Keratinocyte (primary cell): ENCODE data around the gene GRAMD1A. TPM values are rescaled to one million over a fixed set of nuclear protein-coding genes. Genes with fewer than 3 reads are reported as not detected.

Experiments used
- DNase-seq: peaks from one replicate; pipeline ENCODE4 v3.0.0-alpha.2; 2011; ENCODE audit warnings: low read depth, missing footprints, low spot score
- FAIRE-seq: peaks from 2 replicates; lab custom pipeline; 2011; peaks lifted over from hg19 to GRCh38; lab: Jason Lieb, UNC
- H2AFZ ChIP-seq: 2 replicates; pipeline ENCODE4 v1.6.0; 2012; ENCODE audit warnings: low read length, control low read depth, inconsistent platforms; ENCODE audit not compliant: control insufficient read depth
- H3K27ac ChIP-seq: 2 replicates; pipeline ENCODE4 v1.5.1; 2011; ENCODE audit warnings: low read length; ENCODE audit not compliant: control insufficient read depth, insufficient read depth
- H3K27me3 ChIP-seq: 3 replicates; pipeline ENCODE4 v1.6.0; 2011; ENCODE audit warnings: low read length; ENCODE audit not compliant: control insufficient read depth, insufficient read depth; ENCODE audit errors: extremely low read depth
- H3K36me3 ChIP-seq, 2 experiments: 2 replicates in 1 of 2; 3 replicates in 1 of 2; pipeline ENCODE4 v1.5.1; 2011; ENCODE audit warnings: low read length in 2 of 2, mild to moderate bottlenecking in 1 of 2; ENCODE audit not compliant: control insufficient read depth in 2 of 2, insufficient read depth in 2 of 2; ENCODE audit errors: extremely low read depth in 1 of 2
- H3K4me1 ChIP-seq: 3 replicates; pipeline ENCODE4 v1.5.1; 2011; ENCODE audit warnings: low read length; ENCODE audit not compliant: control insufficient read depth, insufficient read depth; ENCODE audit errors: extremely low read depth
- H3K4me2 ChIP-seq: 3 replicates; pipeline ENCODE4 v1.6.0; 2011; ENCODE audit warnings: low read depth, low read length; ENCODE audit not compliant: control insufficient read depth, insufficient read depth; ENCODE audit errors: extremely low read depth
- H3K4me3 ChIP-seq, 3 experiments: fragments of 200-600 bp in 1 of 3; sonication (generic) in 1 of 3; 2 replicates in 2 of 3; 3 replicates in 1 of 3; pipeline ENCODE4 v1.5.1; 2011 to 2016; ENCODE audit warnings: low read length in 3 of 3, mild to moderate bottlenecking in 3 of 3, control low read depth in 2 of 3, inconsistent platforms in 1 of 3, low read depth in 1 of 3, mixed read lengths in 1 of 3, mixed run types in 1 of 3, moderate library complexity in 1 of 3; ENCODE audit not compliant: control insufficient read depth in 2 of 3, insufficient read depth in 2 of 3; ENCODE audit errors: extremely low read depth in 1 of 3
- H3K79me2 ChIP-seq: 2 replicates; pipeline ENCODE4 v1.6.0; 2012; ENCODE audit warnings: low read length; ENCODE audit not compliant: control insufficient read depth, insufficient read depth
- H3K9ac ChIP-seq: 3 replicates; pipeline ENCODE4 v1.6.0; 2011; ENCODE audit warnings: low read length; ENCODE audit not compliant: control insufficient read depth, insufficient read depth; ENCODE audit errors: extremely low read depth
- H3K9me1 ChIP-seq: 3 replicates; pipeline ENCODE4 v1.6.0; 2011; ENCODE audit warnings: low read length; ENCODE audit not compliant: control insufficient read depth, insufficient read depth; ENCODE audit errors: extremely low read depth
- H3K9me3 ChIP-seq: 2 replicates; pipeline ENCODE4 v1.5.1; 2012; ENCODE audit warnings: low read depth, low read length; ENCODE audit not compliant: control insufficient read depth
- H4K20me1 ChIP-seq: 3 replicates; pipeline ENCODE4 v1.6.0; 2011; ENCODE audit warnings: low read length; ENCODE audit not compliant: control insufficient read depth, insufficient read depth; ENCODE audit errors: extremely low read depth
- EZH2 ChIP-seq: IDR thresholded peaks from one replicate; pipeline ENCODE4 v1.6.1; 2012; ENCODE audit warnings: inconsistent platforms, mild to moderate bottlenecking, low read length, moderate library complexity
- dilution Hi-C: fragments of 300-500 bp; cut with MboI; formaldehyde crosslinking; loops from one replicate; pipeline ENCODE4 v1.7.0; 2020; ENCODE audit warnings: low sequenced_read_pairs; ENCODE audit not compliant: extremely low pct_ligation_motif_present
- polyA plus RNA-seq, 5 experiments: library from polyadenylated mRNA; depleted of rRNA in 3 of 5; stranded (reverse) in 3 of 5; stranded (forward) in 1 of 5; unstranded in 1 of 5; fragments of >200 nt; gene quantifications; 1 replicate in 1 of 5; 2 replicates in 3 of 5; 3 replicates in 1 of 5; pipeline versions ENCODE4 v1.2.1 to v1.2.3, GENCODE V29; 2011 to 2012; ENCODE audit warnings: missing spikeins in 2 of 5, low read depth in 1 of 5, low replicate concordance in 1 of 5
- TF ChIP-seq, protein P1 (sequence below), 3 experiments: IDR thresholded peaks in 1 of 3; conservative IDR thresholded peaks in 1 of 3; optimal IDR thresholded peaks in 1 of 3; 2 replicates in 2 of 3; 3 replicates in 1 of 3; pipeline versions ENCODE3 to v1.5.1; 2011; ENCODE audit warnings: low read length in 3 of 3, mild to moderate bottlenecking in 3 of 3, moderate library complexity in 2 of 3, control low read depth in 1 of 3, inconsistent platforms in 1 of 3; ENCODE audit not compliant: insufficient read depth in 2 of 3; ENCODE audit errors: extremely low read depth in 1 of 3

Gene GRAMD1A
- polyA plus RNA-seq, 1 donor (not counting 4 experiments of a cell fraction or from before 2014, with no cell fraction given): 24.6 TPM

DNA sequence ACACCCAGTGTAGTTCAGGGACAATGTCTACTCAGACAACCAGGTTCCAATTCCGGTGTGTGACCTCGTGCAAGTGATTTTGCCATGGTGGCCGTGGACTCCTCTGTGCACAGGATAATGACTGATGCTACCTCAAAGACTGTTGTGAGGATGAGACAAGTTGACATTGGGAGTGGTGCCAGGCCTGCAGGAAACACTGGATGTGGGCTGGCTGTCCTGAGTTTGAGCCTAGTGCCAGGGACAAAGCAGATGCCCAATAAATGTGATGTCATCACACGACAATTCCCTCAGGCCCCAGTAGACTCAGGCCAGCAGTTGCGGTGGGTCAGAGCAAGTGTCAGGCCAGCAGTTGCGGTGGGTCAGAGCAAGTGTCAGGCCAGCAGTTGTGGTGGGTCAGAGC is 24.0 kb downstream of the GRAMD1A start:
- FAIRE-seq: no peak
- Histone ChIP-seq H3K36me3 (peaks cover 17 to 26% of the 10 kb centered on the region in 2 experiments), H3K4me1 (no peaks in the 10 kb centered on the region), H3K4me2 (no peak overlapping the region), H4K20me1 (no peaks in the 10 kb centered on the region), H3K27ac (no peak overlapping the region), H3K79me2 (no peaks in the 10 kb centered on the region), H3K9ac (no peak overlapping the region), H3K9me1 (no peaks in the 10 kb centered on the region), H2AFZ (no peak overlapping the region), H3K4me3 (no peak overlapping the region), H3K9me3 (no peaks in the 10 kb centered on the region), H3K27me3 (no peaks in the 10 kb centered on the region)
- DNase-seq: no peak
- TF ChIP-seq EZH2: no peak
- TF ChIP-seq, protein P1, sequence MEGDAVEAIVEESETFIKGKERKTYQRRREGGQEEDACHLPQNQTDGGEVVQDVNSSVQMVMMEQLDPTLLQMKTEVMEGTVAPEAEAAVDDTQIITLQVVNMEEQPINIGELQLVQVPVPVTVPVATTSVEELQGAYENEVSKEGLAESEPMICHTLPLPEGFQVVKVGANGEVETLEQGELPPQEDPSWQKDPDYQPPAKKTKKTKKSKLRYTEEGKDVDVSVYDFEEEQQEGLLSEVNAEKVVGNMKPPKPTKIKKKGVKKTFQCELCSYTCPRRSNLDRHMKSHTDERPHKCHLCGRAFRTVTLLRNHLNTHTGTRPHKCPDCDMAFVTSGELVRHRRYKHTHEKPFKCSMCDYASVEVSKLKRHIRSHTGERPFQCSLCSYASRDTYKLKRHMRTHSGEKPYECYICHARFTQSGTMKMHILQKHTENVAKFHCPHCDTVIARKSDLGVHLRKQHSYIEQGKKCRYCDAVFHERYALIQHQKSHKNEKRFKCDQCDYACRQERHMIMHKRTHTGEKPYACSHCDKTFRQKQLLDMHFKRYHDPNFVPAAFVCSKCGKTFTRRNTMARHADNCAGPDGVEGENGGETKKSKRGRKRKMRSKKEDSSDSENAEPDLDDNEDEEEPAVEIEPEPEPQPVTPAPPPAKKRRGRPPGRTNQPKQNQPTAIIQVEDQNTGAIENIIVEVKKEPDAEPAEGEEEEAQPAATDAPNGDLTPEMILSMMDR (optimal IDR thresholded peaks at IDR 0.05 in 1 of 3, IDR thresholded peaks at IDR 0.05 in 1 of 3, conservative IDR thresholded peaks at IDR 0.05 in 1 of 3; ENCODE audit: extremely low read depth in 1 of 3, insufficient read depth in 2 of 3, low read length in 3 of 3): no peak
- dilution Hi-C loops: no loop called here

DNA sequence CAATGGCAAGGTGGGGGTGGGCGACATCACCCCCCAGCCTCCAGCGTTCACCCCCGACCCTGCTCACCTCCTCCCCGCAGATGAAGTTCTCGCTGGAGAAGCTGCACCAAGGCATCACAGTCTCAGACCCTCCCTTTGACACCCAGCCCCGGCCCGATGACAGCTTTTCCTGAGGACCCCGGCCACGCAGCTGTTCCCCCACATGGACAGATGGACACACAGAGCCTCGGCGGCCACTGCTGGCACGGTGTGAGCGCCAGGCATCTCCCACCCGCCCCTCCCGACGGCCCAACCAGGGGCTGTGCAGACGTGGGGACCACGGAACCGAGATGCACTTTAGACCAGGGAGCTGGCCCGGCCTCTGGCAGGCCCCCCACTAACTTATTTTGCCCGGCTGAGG is 25.8 kb downstream of the GRAMD1A start:
- Histone ChIP-seq H3K27ac (no peak overlapping the region), H3K4me3 (no peak overlapping the region), H3K9ac (no peak overlapping the region), H3K4me2 (no peak overlapping the region), H3K4me1 (peaks cover 3% of the 10 kb centered on the region), H3K9me3 (no peaks in the 10 kb centered on the region), H3K27me3 (peaks cover under 1% of the 10 kb centered on the region), H3K79me2 (no peaks in the 10 kb centered on the region), H3K36me3 (peaks cover 9 to 18% of the 10 kb centered on the region in 2 experiments), H2AFZ (no peak overlapping the region), H3K9me1 (no peaks in the 10 kb centered on the region), H4K20me1 (no peaks in the 10 kb centered on the region)
- dilution Hi-C loops: no loop called here
- FAIRE-seq (no peak), DNase-seq (no peak)
- TF ChIP-seq EZH2: no peak
- TF ChIP-seq, protein P1 (optimal IDR thresholded peaks at IDR 0.05 in 1 of 3, IDR thresholded peaks at IDR 0.05 in 1 of 3, conservative IDR thresholded peaks at IDR 0.05 in 1 of 3; ENCODE audit: extremely low read depth in 1 of 3, insufficient read depth in 2 of 3, low read length in 3 of 3): no peak
